GM18526 (cell line): Measurements from ENCODE around the gene CCM2.

ENCODE experiments used
- POLR2A ChIP-seq: IDR thresholded peaks from 3 replicates; pipeline ENCODE4 v1.6.1; 2011; ENCODE audit not compliant: insufficient read length; ENCODE audit errors: extremely low read depth

Gene CCM2

GRCh38 chr7:45000093-45001032 lies at the start of gene CCM2:
Gene CCM2 (plus strand): TSS chr7:45000201. CDS start chr7:45000334, 133 bp downstream.
- TF ChIP-seq POLR2A = peak; percentile 29

- TF ChIP-seq POLR2A = no peak
Observed at GRCh38 chr7:44953156-44953555, 46.8 kb upstream of the CCM2 start.

- TF ChIP-seq POLR2A = no peak
Observed at GRCh38 chr7:44955733-44956132, 44.3 kb upstream of the CCM2 start.

GRCh38 chr7:44956157-44956766 lies 43.7 kb upstream of the CCM2 start:
- no peak for TF ChIP-seq POLR2A

- no peak for TF ChIP-seq POLR2A
Observed at GRCh38 chr7:44958645-44959344, 41.2 kb upstream of the CCM2 start.

- peak; percentile 8 for TF ChIP-seq POLR2A
Observed at GRCh38 chr7:44959433-44959951, 40.5 kb upstream of the CCM2 start.

GRCh38 chr7:44960011-44960580 lies 39.9 kb upstream of the CCM2 start:
- peak; percentile 18 for TF ChIP-seq POLR2A

- peak; percentile 12 for TF ChIP-seq POLR2A
Observed at GRCh38 chr7:44961844-44962482, 38.0 kb upstream of the CCM2 start.

GRCh38 chr7:44962483-44963251 lies 37.3 kb upstream of the CCM2 start:
- TF ChIP-seq POLR2A = no peak

- TF ChIP-seq POLR2A = peak; percentile 15
Observed at GRCh38 chr7:44963364-44964290, 36.4 kb upstream of the CCM2 start.

- TF ChIP-seq POLR2A = no peak
Observed at GRCh38 chr7:44964384-44964830, 35.6 kb upstream of the CCM2 start.

- TF ChIP-seq POLR2A = no peak
Observed at GRCh38 chr7:44964831-44965440, 35.1 kb upstream of the CCM2 start.
